ENCODE data around the gene PIM3. TPM values are rescaled to one million over a fixed set of nuclear protein-coding genes. Genes with fewer than 3 reads are reported as not detected.
A peak's percentile ranks its signal among the peaks of the same experiment; 100 is the strongest.

The PIM3 gene
- polyA plus RNA-seq, 1 of the 3 experiments (the other 2 are of a cell fraction) = 15.3 TPM

DNA sequence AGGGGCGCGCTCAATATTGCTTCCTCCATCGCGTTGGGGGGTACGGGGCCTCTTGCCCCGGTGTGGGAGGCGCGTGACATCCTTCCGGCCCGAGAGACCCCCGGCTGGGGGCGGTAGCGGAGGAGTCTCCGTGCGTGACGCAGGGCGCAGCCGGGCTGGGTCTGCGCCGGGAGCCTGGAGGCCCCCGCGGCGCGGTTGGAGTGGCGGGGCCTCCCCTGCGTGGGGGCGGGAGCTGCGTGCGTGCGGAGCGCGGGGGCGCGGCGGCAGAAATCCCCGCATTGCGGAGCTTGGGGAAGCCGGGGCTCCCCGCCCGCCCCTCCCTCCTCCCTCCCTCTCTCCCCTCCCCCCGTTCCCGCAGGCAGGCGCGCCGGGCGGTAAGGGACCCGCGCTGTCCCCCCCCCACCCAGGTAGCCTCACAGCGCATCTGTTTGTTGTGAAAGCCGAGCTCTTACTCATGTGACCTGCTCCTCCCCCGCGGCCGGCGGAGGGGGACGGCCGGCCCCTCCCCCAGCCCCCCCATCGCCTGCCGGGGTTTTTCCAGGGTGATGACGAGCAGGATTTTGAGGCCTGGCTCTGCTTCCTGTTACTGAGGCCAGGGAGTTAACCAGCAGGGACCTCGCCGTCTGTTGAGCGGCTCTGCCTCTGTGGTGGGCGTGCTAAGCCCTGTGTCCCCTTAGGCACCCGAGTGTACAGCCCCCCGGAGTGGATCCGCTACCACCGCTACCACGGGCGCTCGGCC lies 1.6 kb downstream of the PIM3 start (continued):
- TF ChIP-seq USF1 (IDR thresholded peaks at IDR 0.05; ENCODE audit: borderline replicate concordance, low read depth) (peak; percentile 78), POLR2AphosphoS5 (IDR thresholded peaks at IDR 0.05; ENCODE audit: low read depth, low read length) (no peak)

GRCh38 chr22:49962751-49963646 lies 2.4 kb downstream of the PIM3 start:
- Histone ChIP-seq H3K27ac (ENCODE audit: low read depth in 2 of 2, low read length in 1 of 2) (peak overlapping the region; percentile 55 to 74; a peak in 3 of 4 replicates), H3K4me1 (ENCODE audit: control insufficient read depth in 1 of 2, insufficient read depth in 2 of 2, low read depth in 1 of 2, low read length in 1 of 2) (peaks cover 20 to 38% of the 10 kb centered on the region in 2 experiments; a peak in 2 of 4 replicates), H3K9me3 (no peaks in the 10 kb centered on the region), H2AFZ (ENCODE audit: low read depth) (no peak overlapping the region), H3K4me2 (peak overlapping the region; percentile 98), H3K9me2 (no peaks in the 10 kb centered on the region), H3K27me3 (ENCODE audit: insufficient read depth) (no peaks in the 10 kb centered on the region), H4K20me1 (ENCODE audit: insufficient read depth) (peaks cover 7% of the 10 kb centered on the region), H3F3A (replicated peaks; ENCODE audit: insufficient read depth) (no peaks in the 10 kb centered on the region), H3K36me3 (replicated peaks in 1 of 2; ENCODE audit: control insufficient read depth in 1 of 2, insufficient read depth in 2 of 2, low read length in 1 of 2) (peaks cover 5 to 16% of the 10 kb centered on the region in 2 experiments), H3K4me3 (ENCODE audit: low read depth in 2 of 2, low read length in 1 of 2) (peak overlapping the region; percentile 67 to 76), H3K9ac (peak overlapping the region; percentile 74), H3K79me2 (ENCODE audit: insufficient read depth) (peaks cover 31% of the 10 kb centered on the region)
- 94% methylated on average over 33 of the region's 63 CpGs for WGBS (ENCODE audit: low lambda C conversion rate)
- DNase-seq = no peak
- POLR2A ChIA-PET = no interaction called here
- TF ChIP-seq FOSL2 (IDR thresholded peaks at IDR 0.05; ENCODE audit: borderline replicate concordance, low read depth) (no peak), JUND (IDR thresholded peaks at IDR 0.05) (no peak), CTCF (IDR thresholded peaks at IDR 0.05) (no peak), FOXJ3 (CRISPR knock-in tag; IDR thresholded peaks at IDR 0.05) (no peak), RAD21 (IDR thresholded peaks at IDR 0.05; ENCODE audit: low read length) (no peak), TAF1 (IDR thresholded peaks at IDR 0.05; ENCODE audit: borderline replicate concordance, low read depth, low read length) (no peak), GABPA (IDR thresholded peaks at IDR 0.05; ENCODE audit: low read depth) (no peak), RXRA (IDR thresholded peaks at IDR 0.05; ENCODE audit: borderline replicate concordance, low read depth) (no peak), EZH2phosphoT487 (IDR thresholded peaks at IDR 0.05; ENCODE audit: borderline replicate concordance, low read depth) (no peak)
- CTCF ChIA-PET = interaction anchor here (0.6 to 1.9 kb wide), 3 partner anchors 15 to 67 kb away, joined by 3 to 11 read pairs (median 11); no protein-coding TSS in a partner anchor
